ENCODE measurements around the gene CAMK1D. TPM values are rescaled to one million over a fixed set of nuclear protein-coding genes. Genes with fewer than 3 reads are reported as not detected.
A peak's percentile ranks its signal among the peaks of the same experiment; 100 is the strongest.

Gene CAMK1D
- total and polyA plus RNA-seq, 2 of the 4 experiments (the other 2 are of a cell fraction): 5.0 to 5.3 TPM

GRCh38 chr10:12847361-12847975 is 498.1 kb downstream of the CAMK1D start:
- Histone ChIP-seq H4K20me1 (ENCODE audit: insufficient read depth, low read length) (no peaks in the 10 kb centered on the region), H3K4ac (ENCODE audit: low read depth, low read length) (no peak overlapping the region), H3K23ac (ENCODE audit: low read depth, low read length) (no peak overlapping the region), H2AFZ (replicated peaks; ENCODE audit: low read length, poor library complexity) (no peak overlapping the region), H3K79me1 (ENCODE audit: low read depth in 1 of 2, low read length in 2 of 2) (no peaks in the 10 kb centered on the region), H3K18ac (ENCODE audit: low read depth, low read length) (no peak overlapping the region), H3K9me1 (ENCODE audit: insufficient read depth, low read length) (no peaks in the 10 kb centered on the region), H2BK15ac (ENCODE audit: low read depth, low read length) (no peak overlapping the region), H4K8ac (ENCODE audit: low read depth in 2 of 2, low read length in 2 of 2) (no peak overlapping the region), H3K14ac (replicated peaks; ENCODE audit: low read depth, low read length) (no peak overlapping the region), H2BK5ac (ENCODE audit: low read depth, low read length, poor library complexity, severe bottlenecking) (no peak overlapping the region), H2AK5ac (ENCODE audit: low read depth, low read length) (no peak overlapping the region), H4K5ac (ENCODE audit: low read depth, low read length) (no peak overlapping the region), H4K91ac (ENCODE audit: insufficient read depth, low read depth, low read length) (no peak overlapping the region), H3K36me3 (ENCODE audit: control insufficient read depth, insufficient read depth, low read length) (no peaks in the 10 kb centered on the region), H3K9me3 (ENCODE audit: control insufficient read depth, insufficient read depth, low read length) (no peaks in the 10 kb centered on the region; the same call in 1 of the 2 replicates), H3K4me3 (ENCODE audit: insufficient read depth, low read depth, low read length) (no peak overlapping the region), H2BK20ac (ENCODE audit: low read depth, low read length) (no peak overlapping the region), H3K27ac (ENCODE audit: insufficient read depth, low read length) (no peak overlapping the region), H3K56ac (ENCODE audit: extremely low read depth, insufficient read depth, low read length) (no peak overlapping the region), H3K4me1 (ENCODE audit: control insufficient read depth, insufficient read depth, low read length) (peaks cover 9% of the 10 kb centered on the region), H2BK120ac (ENCODE audit: low read depth, low read length) (no peak overlapping the region), H3K27me3 (ENCODE audit: control insufficient read depth, insufficient read depth, low read length) (peaks cover 26% of the 10 kb centered on the region; the same call in 1 of the 2 replicates), H3K9ac (ENCODE audit: low read depth, low read length) (no peak overlapping the region), H3K4me2 (ENCODE audit: low read depth, low read length) (no peak overlapping the region), H2AK9ac (replicated peaks; ENCODE audit: low read depth, low read length, poor library complexity) (no peak overlapping the region)
- ChIA-PET CTCF (interaction anchor here (1.0 kb wide), 1 partner anchor 9 kb away, joined by 3 read pairs; no protein-coding TSS in a partner anchor), POLR2A (ENCODE audit: unreplicated experiment) (no interaction called here)
- intact Hi-C loops (cut with micrococcal nuclease) (no loop called here), dilution Hi-C loops (cut with HindIII; ENCODE audit: low sequenced_read_pairs, unreplicated experiment) (no loop called here), in situ Hi-C loops (cut with MboI; ENCODE audit: low sequenced_read_pairs) (no loop called here)
- ATAC-seq (ENCODE audit: low read depth): no peak
- TF ChIP-seq CTCF (conservative IDR thresholded peaks at IDR 0.05; ENCODE audit: low read depth, low read length) (peak; percentile 19; the same call in 1 of the 2 replicates), MAZ (IDR thresholded peaks at IDR 0.05; ENCODE audit: borderline replicate concordance, low read depth, low read length) (no peak)
- no peak for DNase-seq
- 60% methylated on average over 2 of the region's 14 CpGs; no CpG with 5 or more reads in 1 of the 2 experiments for WGBS, 2 experiments (ENCODE audit: extremely low coverage in 2 of 2, insufficient read length in 1 of 2)
- no TSS peak for BruUV-seq (replicated peaks)

Data from IMR-90 (cell line).